Measurements from ENCODE around the gene AGT. TPM values are rescaled to one million over a fixed set of nuclear protein-coding genes. Genes with fewer than 3 reads are reported as not detected.
"Not testable (repeated sequence)": the region's sequence is repeated elsewhere in the genome, so short reads cannot be mapped to it uniquely, and the experiment has no call there.

AGT gene
- total RNA-seq, 4 donors from 2014 or later: 17.3 to 49.6 (median 34.5) TPM

- TF ChIP-seq POLR2A (IDR thresholded peaks at IDR 0.05) (no peak), CTCF (IDR thresholded peaks at IDR 0.05 in 4 of 5, conservative IDR thresholded peaks at IDR 0.05 in 1 of 5) (no peak)
- in situ Hi-C loops (cut with MboI; ENCODE audit: low sequenced_read_pairs in 4 of 4) (no loop called here), intact Hi-C loops (cut with DNase I; ENCODE audit: low total_unique reads) (no loop called here)
- peaks cover 11 to 17% of the 10 kb centered on the region in 2 donors for H3K4me1 ChIP-seq
- H3K9me3 ChIP-seq: no peaks in the 10 kb centered on the region
- H3K36me3 ChIP-seq: no peaks in the 10 kb centered on the region
- no peak for DNase-seq
- H3K4me3 ChIP-seq: no peak overlapping the region
- H3K27me3 ChIP-seq: no peaks in the 10 kb centered on the region
- no peak for ATAC-seq
- H3K27ac ChIP-seq: no peak overlapping the region
Observed at GRCh38 chr1:230725256-230726012, 11.5 kb upstream of the AGT start.

GRCh38 chr1:230721849-230722522 is 8.1 kb upstream of the AGT start:
- H3K27me3 ChIP-seq; in situ Hi-C loops (cut with MboI; ENCODE audit: low sequenced_read_pairs in 4 of 4); DNase-seq; H3K27ac ChIP-seq; ATAC-seq; H3K4me3 ChIP-seq; H3K4me1 ChIP-seq; intact Hi-C loops (cut with DNase I; ENCODE audit: low total_unique reads); H3K9me3 ChIP-seq; H3K36me3 ChIP-seq: not testable (repeated sequence)

- ATAC-seq: no peak
- intact Hi-C loops (cut with DNase I; ENCODE audit: low total_unique reads): no loop called here
- Histone ChIP-seq H3K9me3 (no peaks in the 10 kb centered on the region), H3K27ac (no peak overlapping the region), H3K4me3 (no peak overlapping the region), H3K36me3 (no peaks in the 10 kb centered on the region), H3K4me1 (peaks cover 19 to 25% of the 10 kb centered on the region in 2 donors), H3K27me3 (no peaks in the 10 kb centered on the region)
- no peak for DNase-seq
- TF ChIP-seq POLR2A (IDR thresholded peaks at IDR 0.05) (no peak), CTCF (IDR thresholded peaks at IDR 0.05 in 4 of 5, conservative IDR thresholded peaks at IDR 0.05 in 1 of 5) (no peak)
- in situ Hi-C loops (cut with MboI; ENCODE audit: low sequenced_read_pairs in 4 of 4): no loop called here
Observed at GRCh38 chr1:230717251-230717650, 3.3 kb upstream of the AGT start.

- ATAC-seq; H3K27ac ChIP-seq; H3K4me3 ChIP-seq; H3K36me3 ChIP-seq; H3K27me3 ChIP-seq; DNase-seq; in situ Hi-C loops (cut with MboI; ENCODE audit: low sequenced_read_pairs in 4 of 4); H3K9me3 ChIP-seq; intact Hi-C loops (cut with DNase I; ENCODE audit: low total_unique reads): not testable (repeated sequence)
- peaks cover 19 to 29% of the 10 kb centered on the region in 2 donors for H3K4me1 ChIP-seq
Observed at GRCh38 chr1:230716453-230716852, 2.5 kb upstream of the AGT start.

GRCh38 chr1:230715510-230715909 is 1.6 kb upstream of the AGT start:
- no peaks in the 10 kb centered on the region for H3K36me3 ChIP-seq
- intact Hi-C loops (cut with DNase I; ENCODE audit: low total_unique reads): loop anchor here (2.0 kb wide), 1 partner anchor 13 kb away; no protein-coding TSS in a partner anchor
- ATAC-seq (no peak), DNase-seq (no peak)
- no peak overlapping the region for H3K27ac ChIP-seq
- H3K4me3 ChIP-seq: no peak overlapping the region
- H3K27me3 ChIP-seq: no peaks in the 10 kb centered on the region
- peaks cover 19 to 29% of the 10 kb centered on the region in 2 donors for H3K4me1 ChIP-seq
- TF ChIP-seq CTCF (IDR thresholded peaks at IDR 0.05 in 4 of 5, conservative IDR thresholded peaks at IDR 0.05 in 1 of 5) (no peak), POLR2A (IDR thresholded peaks at IDR 0.05) (no peak)
- in situ Hi-C loops (cut with MboI; ENCODE audit: low sequenced_read_pairs in 4 of 4): no loop called here
- no peaks in the 10 kb centered on the region for H3K9me3 ChIP-seq

Data from gastrocnemius medialis (tissue), 4 donors.